AG04450 (cell line): Measurements from ENCODE around the gene C2CD4D. TPM values are rescaled to one million over a fixed set of nuclear protein-coding genes. Genes with fewer than 3 reads are reported as not detected.
A peak's percentile ranks its signal among the peaks of the same experiment; 100 is the strongest.

Source experiments
- CTCF ChIA-PET: fragments of 300-600, 350-600 bp; formaldehyde crosslinking; extraction: SDS; loops from one replicate; lab custom pipeline; 2022; ENCODE audit warnings: antibody characterized with exemption, inconsistent platforms; lab: Charles Lee
- POLR2A ChIA-PET: fragments of 350-600 bp; formaldehyde crosslinking; extraction: SDS; loops from one replicate; lab custom pipeline; 2021; ENCODE audit warnings: antibody characterized with exemption, inconsistent platforms; lab: Yijun Ruan, JAX
- DNase-seq: peaks from one replicate; pipeline ENCODE4 v3.0.0-alpha.2; 2011; ENCODE audit warnings: low read depth, low spot score
- H3K27ac ChIP-seq: one replicate; pipeline ENCODE4 v1.5.1; 2012; ENCODE audit warnings: low read depth, low read length, control low read depth
- H3K27me3 ChIP-seq: one replicate; pipeline ENCODE4 v1.6.0; 2012; ENCODE audit warnings: low read length; ENCODE audit not compliant: control insufficient read depth, insufficient read depth
- H3K4me3 ChIP-seq: 2 replicates; pipeline ENCODE4 v1.5.1; 2011; ENCODE audit warnings: mild to moderate bottlenecking, low read depth, low read length, control low read depth
- H3K9me3 ChIP-seq: 2 replicates; pipeline ENCODE4 v1.5.1; 2012; ENCODE audit warnings: low read length; ENCODE audit not compliant: control insufficient read depth, insufficient read depth
- polyA plus RNA-seq: library from polyadenylated mRNA; depleted of rRNA; stranded (reverse); fragments of >200 nt; gene quantifications from 2 replicates; pipeline ENCODE4 v1.2.3, GENCODE V29; 2011
- TF ChIP-seq, protein P1 (sequence below): IDR thresholded peaks from 2 replicates; pipeline ENCODE4 v1.5.1; 2011; ENCODE audit warnings: low read depth, low read length, control low read depth, inconsistent platforms

The C2CD4D gene
- polyA plus RNA-seq, 1 experiment = not detected

DNA sequence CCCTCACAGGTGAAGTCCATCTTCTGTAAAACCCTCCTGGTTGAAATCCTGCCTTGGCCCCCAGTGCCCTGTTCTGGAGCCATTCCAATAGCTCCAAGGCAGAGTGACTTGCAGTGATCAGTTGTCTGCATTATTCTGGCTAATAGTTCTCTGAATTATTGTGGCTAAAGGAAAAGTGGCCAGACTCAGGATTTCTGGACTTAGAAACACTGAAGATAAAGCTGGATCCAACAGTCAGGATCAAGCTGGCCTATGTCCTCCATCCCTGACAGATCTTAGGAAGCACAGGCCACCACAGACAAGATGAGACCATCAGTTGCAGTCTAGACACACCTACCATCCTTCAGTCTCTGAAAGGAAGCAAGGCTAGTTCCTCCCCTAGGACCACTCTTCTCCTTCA lies 801 bp upstream of the C2CD4D start:
- peaks cover 7% of the 10 kb centered on the region; the same call in 1 of the 2 replicates for H3K9me3 ChIP-seq
- TF ChIP-seq, protein P1, sequence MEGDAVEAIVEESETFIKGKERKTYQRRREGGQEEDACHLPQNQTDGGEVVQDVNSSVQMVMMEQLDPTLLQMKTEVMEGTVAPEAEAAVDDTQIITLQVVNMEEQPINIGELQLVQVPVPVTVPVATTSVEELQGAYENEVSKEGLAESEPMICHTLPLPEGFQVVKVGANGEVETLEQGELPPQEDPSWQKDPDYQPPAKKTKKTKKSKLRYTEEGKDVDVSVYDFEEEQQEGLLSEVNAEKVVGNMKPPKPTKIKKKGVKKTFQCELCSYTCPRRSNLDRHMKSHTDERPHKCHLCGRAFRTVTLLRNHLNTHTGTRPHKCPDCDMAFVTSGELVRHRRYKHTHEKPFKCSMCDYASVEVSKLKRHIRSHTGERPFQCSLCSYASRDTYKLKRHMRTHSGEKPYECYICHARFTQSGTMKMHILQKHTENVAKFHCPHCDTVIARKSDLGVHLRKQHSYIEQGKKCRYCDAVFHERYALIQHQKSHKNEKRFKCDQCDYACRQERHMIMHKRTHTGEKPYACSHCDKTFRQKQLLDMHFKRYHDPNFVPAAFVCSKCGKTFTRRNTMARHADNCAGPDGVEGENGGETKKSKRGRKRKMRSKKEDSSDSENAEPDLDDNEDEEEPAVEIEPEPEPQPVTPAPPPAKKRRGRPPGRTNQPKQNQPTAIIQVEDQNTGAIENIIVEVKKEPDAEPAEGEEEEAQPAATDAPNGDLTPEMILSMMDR = no peak
- POLR2A ChIA-PET = no interaction called here
- no peak overlapping the region for H3K4me3 ChIP-seq
- peaks cover 53% of the 10 kb centered on the region for H3K27me3 ChIP-seq
- no peak for DNase-seq
- H3K27ac ChIP-seq = no peak overlapping the region
- CTCF ChIA-PET = no interaction called here

DNA sequence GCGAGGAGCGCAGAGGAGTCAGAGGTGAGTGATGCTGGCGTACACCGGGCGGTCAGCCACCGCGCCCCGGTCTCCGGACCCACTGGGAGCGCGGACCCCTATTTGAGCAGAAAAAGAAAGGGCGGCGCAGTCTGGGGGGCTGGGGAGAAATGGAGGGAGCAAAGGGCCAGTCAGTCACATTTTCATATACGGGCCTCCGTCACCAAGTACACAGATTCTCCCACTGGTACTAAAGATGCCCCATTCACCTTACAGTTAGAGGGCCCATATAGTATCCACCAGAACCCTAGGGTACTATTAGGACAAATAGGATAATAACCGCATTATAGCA lies 573 bp downstream of the C2CD4D start:
- TF ChIP-seq, protein P1 = no peak
- Histone ChIP-seq H3K4me3 (no peak overlapping the region), H3K27me3 (peaks cover 52% of the 10 kb centered on the region), H3K9me3 (peaks cover 7% of the 10 kb centered on the region; the same call in 1 of the 2 replicates), H3K27ac (no peak overlapping the region)
- ChIA-PET CTCF (no interaction called here), POLR2A (no interaction called here)
- no peak for DNase-seq

DNA sequence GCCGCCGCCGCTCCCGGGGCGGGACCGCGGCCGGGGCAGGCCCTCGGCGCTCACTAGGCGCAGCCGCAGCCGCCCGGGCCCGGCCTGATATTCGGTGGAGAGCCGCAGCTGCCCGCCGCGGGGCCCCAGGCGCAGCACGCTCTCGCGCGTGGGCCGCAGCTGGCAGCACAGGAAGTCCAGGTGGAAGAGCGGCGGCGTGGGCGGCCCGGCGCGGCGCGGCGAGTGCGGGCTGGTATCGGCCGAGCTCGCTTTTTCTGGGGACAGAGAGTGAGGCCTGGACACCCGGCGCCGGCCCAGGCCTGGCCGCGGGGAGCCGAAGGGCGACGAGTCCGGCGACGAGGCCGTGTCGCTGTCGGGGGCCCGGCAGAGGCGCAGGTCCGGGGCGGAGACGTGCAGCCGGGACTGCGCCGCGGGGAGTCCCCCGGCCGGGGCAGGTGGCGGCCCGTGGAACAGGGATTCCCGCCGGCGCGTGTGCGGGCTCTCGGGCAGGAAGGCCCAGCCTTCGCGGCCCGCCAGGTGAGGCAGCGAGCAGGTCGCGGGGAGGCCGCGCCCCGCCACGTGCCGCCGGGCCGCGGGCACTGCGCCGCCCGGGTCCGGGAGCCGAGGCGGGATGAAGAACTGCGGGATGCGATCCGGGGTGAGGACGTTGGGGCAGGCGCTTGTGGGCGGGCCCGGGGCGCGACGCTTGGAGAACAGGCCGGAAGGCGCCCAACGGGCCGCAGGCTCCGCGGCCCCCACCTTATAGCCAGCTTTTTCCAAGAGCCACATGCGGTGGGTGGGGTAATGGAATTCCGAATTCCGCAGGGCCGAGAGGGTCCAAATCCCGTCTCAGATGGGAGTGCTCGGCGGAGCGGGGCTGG lies 1.2 kb downstream of the C2CD4D start:
- ChIA-PET CTCF (no interaction called here), POLR2A (no interaction called here)
- Histone ChIP-seq H3K4me3 (peak overlapping the region; percentile 17; the same call in 1 of the 2 replicates), H3K9me3 (peaks cover 7% of the 10 kb centered on the region; the same call in 1 of the 2 replicates), H3K27ac (no peak overlapping the region), H3K27me3 (peaks cover 55% of the 10 kb centered on the region)
- DNase-seq = no peak
- TF ChIP-seq, protein P1 = no peak

DNA sequence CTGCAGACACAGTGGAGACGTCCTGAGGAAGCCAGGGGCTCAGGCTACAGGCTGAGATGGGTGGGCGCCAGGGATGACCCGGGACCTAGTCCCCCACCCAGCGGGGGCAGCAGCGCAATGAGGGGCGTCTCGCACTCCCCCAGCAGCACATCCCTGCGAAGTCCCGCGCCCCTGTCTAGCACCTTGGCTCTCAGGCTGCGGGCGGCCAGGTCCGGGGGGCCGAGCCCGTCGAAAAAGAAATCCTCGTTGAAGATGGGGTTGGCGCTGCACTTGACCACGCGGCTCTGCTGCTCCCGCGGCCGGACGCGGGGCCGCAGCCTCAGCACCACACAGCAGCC lies 1.8 kb downstream of the C2CD4D start:
- H3K27me3 ChIP-seq = peaks cover 55% of the 10 kb centered on the region
- CTCF ChIA-PET = no interaction called here

DNA sequence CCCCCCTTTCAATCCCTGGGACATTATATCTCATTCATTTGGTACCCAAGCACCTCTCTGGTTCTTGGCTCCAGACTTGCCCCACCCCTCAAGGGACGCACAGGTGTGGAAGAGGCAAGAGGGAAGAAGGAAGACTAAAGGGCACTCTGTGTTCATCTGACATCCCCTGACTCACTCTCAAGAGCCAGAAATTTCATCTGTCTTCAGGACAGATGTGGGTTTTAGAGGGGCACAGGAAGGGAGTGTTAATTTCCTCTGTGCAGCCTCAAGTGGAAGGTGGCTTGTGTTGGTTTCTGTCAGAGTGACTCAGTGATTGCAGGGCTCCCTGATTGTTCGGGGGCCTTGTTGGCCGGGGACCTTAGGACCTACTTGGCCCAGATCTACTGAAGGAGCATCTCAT lies 2.4 kb downstream of the C2CD4D start:
- CTCF ChIA-PET = no interaction called here
- POLR2A ChIA-PET = no interaction called here

More for the DNA sequence above, 1.8 kb downstream of the C2CD4D start:
- TF ChIP-seq, protein P1 = no peak
- H3K27ac ChIP-seq = no peak overlapping the region
- POLR2A ChIA-PET = no interaction called here
- H3K4me3 ChIP-seq = no peak overlapping the region
- no peak for DNase-seq
- peaks cover 7% of the 10 kb centered on the region; the same call in 1 of the 2 replicates for H3K9me3 ChIP-seq

More for the DNA sequence above, 2.4 kb downstream of the C2CD4D start:
- DNase-seq = no peak
- TF ChIP-seq, protein P1 = no peak
- H3K27me3 ChIP-seq = peaks cover 60% of the 10 kb centered on the region
- H3K4me3 ChIP-seq = no peak overlapping the region
- H3K27ac ChIP-seq = no peak overlapping the region
- peaks cover 7% of the 10 kb centered on the region; the same call in 1 of the 2 replicates for H3K9me3 ChIP-seq
